ENCODE measurements around the gene SERPINB6.
"Not testable (repeated sequence)": the region's sequence is repeated elsewhere in the genome, so short reads cannot be mapped to it uniquely, and the experiment has no call there.

The SERPINB6 gene

GRCh38 chr6:3006476-3006875, 35.1 kb upstream of the SERPINB6 start:
- no peak overlapping the region for H3K4me3 ChIP-seq (ENCODE audit: low read depth, low read length)
- no peak for TF ChIP-seq CTCF (IDR thresholded peaks at IDR 0.05; ENCODE audit: low read depth, low read length)

- no peak for TF ChIP-seq CTCF (IDR thresholded peaks at IDR 0.05; ENCODE audit: low read depth, low read length)
- H3K4me3 ChIP-seq (ENCODE audit: low read depth, low read length) = no peak overlapping the region
Measured at GRCh38 chr6:3005874-3006273, 34.5 kb upstream of the SERPINB6 start.

GRCh38 chr6:3005077-3005476, 33.7 kb upstream of the SERPINB6 start:
- no peak overlapping the region for H3K4me3 ChIP-seq (ENCODE audit: low read depth, low read length)
- TF ChIP-seq CTCF (IDR thresholded peaks at IDR 0.05; ENCODE audit: low read depth, low read length) = no peak

- H3K4me3 ChIP-seq (ENCODE audit: low read depth, low read length) = not testable (repeated sequence)
Measured at GRCh38 chr6:3003226-3003625, 31.9 kb upstream of the SERPINB6 start.

GRCh38 chr6:3001773-3002293, 30.5 kb upstream of the SERPINB6 start:
- no peak overlapping the region for H3K4me3 ChIP-seq (ENCODE audit: low read depth, low read length)
- TF ChIP-seq CTCF (IDR thresholded peaks at IDR 0.05; ENCODE audit: low read depth, low read length) = peak; percentile 52; the same call in 1 of the 2 replicates

- no peak overlapping the region for H3K4me3 ChIP-seq (ENCODE audit: low read depth, low read length)
Measured at GRCh38 chr6:3001146-3001772, 29.9 kb upstream of the SERPINB6 start.

GRCh38 chr6:2999618-3000557, 28.5 kb upstream of the SERPINB6 start, which contains the start of gene NQO2:
NQO2 (plus strand) TSS chr6:2999894; CDS start chr6:3006553, 6,659 bp downstream.
- TF ChIP-seq CTCF (IDR thresholded peaks at IDR 0.05; ENCODE audit: low read depth, low read length) = no peak
- H3K4me3 ChIP-seq (ENCODE audit: low read depth, low read length) = peak within 1 kb of the TSS; percentile 79

More at GRCh38 chr6:3001146-3001772, 29.9 kb upstream of the SERPINB6 start:
- no peak for TF ChIP-seq CTCF (IDR thresholded peaks at IDR 0.05; ENCODE audit: low read depth, low read length)
